Amniotic epithelial cell (primary cell): ENCODE results near the gene PHC1.

Experiments used
- DNase-seq: peaks from one replicate; pipeline ENCODE4 v3.0.0-alpha.2; 2010; ENCODE audit warnings: low read depth

The PHC1 gene

DNA sequence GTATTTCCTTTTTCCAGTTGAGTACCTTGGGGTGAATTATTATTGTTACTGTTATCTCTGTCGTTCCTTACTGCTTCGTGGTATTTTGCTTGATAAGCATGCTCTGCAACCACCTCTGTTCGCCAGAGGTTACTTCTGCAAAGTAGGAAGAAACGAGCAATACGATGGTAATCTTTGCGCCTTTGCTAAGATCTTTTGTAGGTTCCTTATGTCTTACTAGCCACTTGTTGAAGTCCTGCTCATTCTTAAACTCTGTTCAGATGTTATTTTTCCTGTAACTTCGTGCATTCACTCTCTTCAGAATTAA lies 35.9 kb downstream of the PHC1 start:
- DNase-seq, result no peak

DNA sequence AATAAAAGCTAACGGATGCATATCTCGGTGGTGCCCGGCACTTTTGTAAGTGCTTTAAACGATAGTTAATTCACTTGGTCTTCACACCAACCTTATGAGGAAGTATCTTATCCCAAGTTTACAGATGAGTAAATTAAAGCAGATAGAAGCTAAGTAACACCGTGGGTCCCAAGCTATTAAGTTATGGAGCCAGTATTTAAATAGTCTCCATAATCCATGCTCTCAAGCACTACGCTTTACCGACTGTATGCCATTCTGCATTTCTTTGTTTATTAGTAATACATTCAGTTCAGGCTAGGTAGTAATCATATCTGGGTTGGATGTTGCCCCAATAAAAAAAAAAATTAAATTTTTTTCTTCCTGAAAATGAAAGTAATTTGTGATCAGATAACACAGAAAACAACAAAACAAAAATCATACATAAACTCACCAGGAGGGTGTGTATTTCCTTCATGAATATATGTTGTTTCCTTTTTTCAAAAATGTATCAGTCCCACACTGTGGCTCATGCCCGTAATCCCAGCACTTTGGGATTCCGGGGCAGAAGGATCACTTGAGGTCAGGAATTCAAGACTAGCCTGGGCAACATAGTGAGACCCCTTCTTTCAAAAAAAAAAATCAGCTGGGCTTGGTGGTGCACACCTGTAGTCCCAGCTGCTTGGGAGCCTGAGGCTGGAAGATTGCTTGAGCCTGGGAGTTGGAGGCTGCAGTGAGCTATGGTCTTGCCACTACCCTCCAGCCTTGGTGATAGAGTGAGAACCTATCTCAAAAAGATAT lies 36.6 kb downstream of the PHC1 start:
- no peak for DNase-seq

DNA sequence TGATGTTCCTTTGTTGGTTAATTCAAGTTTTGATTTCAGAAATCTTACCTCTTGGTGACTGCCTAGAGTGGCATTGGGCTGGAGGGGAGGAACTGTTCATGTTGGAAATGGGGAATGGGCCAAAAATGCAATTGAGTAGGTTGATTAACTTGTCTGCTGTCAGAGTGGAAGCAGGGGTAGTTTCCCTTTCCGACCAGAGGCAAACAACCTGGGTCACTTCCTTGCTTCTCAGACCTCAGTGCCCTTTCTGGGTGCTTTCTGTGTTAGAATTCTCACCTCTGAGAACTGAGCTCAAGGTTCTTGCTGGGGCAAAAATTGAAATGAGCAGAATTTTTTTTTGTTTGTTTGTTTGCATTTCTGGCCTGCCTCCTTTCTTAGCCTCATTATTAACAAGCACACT lies 37.4 kb downstream of the PHC1 start:
- no peak for DNase-seq

DNA sequence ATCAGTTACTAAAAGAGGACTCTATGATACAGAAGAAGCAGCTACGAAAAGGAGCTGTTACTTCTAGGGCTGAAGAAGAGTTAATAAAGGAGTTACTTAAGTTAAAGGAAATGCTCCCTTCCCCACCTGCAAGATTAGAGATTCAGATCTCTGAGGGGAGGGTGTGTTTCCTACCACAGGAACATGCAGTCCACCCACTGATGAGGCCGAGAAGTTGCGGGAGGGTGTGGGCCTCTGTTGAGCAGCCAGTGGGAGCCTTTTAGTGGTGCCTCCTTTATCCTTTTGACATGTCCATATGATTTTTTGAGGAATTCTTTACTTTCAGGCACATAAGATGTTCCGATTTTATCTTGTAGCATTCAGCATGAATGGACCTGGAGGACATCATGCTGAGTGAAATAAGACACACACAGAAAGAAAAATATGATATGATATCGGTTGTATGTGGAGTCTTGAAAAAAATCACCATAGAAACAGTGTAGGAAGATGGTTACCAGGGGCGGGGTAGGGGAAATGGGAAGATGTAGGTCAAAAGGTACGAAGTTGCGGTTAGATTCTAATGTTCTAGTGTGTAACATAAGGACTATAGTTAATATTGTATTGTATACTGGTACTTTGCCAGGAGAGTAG lies 39.6 kb downstream of the PHC1 start:
- DNase-seq, result no peak

DNA sequence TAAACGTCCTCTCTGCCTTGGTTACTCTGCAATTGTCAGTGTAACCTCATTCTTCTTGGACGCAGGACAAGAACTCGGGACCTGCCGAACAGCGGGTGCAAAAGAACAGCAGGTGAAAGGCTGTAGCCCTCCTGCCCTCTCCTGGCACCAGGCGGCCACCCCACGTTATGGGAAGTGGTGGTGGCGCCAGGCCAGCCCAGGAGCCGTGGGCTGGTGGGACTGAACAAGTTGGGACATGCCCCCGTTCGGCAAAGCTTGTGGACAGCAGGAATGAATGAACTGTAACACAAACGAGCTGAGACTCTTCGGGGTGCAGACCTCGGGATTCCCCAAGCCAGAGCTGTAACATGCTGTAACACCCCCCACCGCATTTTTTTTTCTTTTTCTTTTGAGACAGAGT lies 41.8 kb downstream of the PHC1 start:
- no peak for DNase-seq

DNA sequence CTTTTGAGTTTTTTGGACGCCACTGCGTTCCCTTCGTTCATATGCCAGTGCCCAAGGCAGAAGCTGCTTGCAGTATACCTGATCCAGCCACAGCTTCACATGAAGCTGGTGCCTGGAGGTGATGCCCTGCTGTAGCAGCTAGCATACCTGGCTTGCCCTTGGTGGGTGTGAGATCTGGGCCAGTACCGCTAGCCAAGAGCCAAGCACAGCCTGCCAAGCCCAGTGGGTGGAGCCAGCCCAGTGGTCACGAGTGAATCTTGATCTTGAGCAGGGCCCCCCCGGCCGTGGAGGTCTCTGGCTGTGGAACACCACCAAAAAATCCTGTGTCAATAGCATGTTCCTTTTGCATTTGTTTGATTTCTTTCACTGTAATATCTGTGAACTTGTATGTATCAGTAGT lies 42.5 kb downstream of the PHC1 start:
- no peak for DNase-seq

DNA sequence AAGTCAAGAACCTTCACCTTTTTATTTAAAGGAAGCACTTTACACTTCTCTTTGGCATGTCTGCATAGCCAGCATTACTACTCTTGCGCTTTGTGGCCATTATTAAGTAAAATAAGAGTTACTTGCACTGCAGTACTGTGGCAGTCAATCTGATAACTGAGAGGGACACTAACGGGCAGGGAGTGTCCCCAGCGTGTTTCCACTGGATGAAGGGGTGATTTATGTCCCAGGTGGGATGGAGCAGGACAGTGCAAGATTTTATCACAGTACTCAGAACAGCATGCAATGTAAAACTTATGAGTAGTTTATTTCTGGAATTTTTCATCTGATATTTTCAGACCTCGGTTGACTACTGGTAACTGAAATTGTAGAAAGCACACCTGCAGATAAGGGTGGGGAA lies 43.3 kb downstream of the PHC1 start:
- no peak for DNase-seq

DNA sequence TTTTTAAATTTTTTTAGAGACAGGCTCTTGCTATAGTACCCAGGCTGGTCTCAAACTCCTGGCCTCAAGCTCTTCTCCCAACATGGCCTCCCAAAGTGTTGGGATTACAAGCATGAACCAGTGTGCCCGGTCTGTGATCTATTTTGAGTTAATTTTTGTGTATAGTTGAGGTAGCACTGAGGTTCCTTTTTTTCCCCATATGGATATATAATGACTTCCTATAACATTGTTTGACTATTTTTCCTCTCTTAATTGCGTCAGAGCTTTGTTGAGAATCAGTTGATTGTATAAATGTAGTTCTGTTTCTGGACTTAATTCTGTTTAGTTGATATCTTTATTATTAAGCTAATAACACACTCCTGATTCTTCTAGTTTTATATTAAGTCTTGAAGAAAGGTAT lies 43.8 kb downstream of the PHC1 start:
- DNase-seq, result no peak

DNA sequence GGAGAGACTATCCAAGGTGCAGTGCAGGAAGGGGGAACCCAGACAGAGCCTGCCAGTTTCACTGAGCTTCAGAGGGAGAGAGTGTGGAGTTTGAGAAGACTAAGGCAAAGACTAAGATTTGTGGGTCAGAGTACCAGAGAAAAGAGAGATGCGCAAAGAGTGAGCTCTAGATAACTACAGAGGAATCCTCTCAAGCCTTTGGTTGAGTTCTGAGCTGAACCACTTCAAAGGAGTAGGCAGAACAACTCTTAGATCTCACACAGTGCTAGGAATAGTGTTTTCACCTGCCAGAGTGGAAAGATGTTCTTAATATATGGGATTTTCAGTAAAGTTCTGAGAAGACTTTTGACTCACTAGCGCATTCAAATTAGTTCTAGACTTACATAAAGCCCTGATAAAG lies 45.9 kb downstream of the PHC1 start:
- DNase-seq, result no peak

DNA sequence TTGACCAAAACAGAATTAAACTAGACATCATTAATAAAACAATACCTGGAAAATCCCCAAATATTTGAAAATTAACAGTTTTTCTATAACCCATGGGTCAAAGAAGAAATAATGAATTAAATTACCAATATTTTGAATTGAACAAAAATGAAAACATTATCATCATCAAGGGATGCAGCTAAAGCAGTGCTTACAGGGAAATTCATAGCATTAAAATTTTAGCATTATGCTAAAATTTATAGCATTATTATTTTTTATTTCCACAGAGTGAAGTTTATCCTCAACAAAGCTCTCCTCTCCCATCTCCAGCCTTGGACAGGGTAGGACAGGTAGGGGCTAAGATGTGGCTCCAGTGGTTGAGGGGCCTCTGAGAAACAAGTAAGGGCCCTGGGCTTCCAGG lies 54.5 kb downstream of the PHC1 start:
- no peak for DNase-seq

DNA sequence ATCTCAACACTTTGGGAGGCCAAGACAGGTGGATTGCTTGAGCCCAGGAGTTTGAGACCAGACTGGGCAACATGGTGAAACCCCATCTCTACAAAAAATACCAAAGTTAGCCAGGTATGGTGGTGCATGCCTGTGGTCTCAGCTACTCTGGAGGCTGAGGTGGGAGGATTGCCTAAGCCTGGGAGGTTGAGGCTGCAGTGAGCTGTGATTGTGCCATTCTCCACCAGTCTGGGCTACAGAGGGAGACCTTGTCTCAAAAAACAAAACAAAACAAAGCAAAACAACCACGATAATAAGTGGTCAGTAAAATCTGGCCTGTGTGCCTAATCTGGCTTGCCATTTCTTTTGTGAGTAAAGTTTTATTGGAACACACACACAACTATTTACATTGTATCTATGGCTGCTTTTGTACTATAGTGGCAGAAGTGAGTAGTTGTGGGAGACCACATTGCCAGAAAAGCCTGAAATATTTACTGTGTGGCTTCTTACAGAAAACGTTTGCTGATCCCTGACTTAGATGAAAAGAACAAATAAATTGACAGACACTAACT lies 55.6 kb downstream of the PHC1 start:
- DNase-seq, result no peak

DNA sequence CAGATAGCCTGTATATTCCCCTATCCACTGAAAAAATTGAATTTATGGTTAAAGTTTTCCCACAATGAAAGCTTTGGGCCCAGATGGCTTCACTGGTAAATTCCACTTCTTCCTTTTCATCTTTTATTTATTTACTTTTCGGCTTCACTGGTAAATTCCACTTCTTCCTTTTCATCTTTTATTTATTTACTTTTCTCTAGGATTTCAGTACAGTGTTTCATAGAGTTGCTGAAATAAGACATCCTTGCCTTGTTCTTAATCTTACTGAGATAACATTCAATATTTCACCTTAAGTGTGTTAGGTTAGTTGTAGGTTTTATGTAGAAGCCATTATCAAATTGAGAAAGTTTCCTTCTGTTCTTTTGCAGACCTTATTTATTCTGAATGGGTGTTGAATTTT lies 56.1 kb downstream of the PHC1 start:
- no peak for DNase-seq

DNA sequence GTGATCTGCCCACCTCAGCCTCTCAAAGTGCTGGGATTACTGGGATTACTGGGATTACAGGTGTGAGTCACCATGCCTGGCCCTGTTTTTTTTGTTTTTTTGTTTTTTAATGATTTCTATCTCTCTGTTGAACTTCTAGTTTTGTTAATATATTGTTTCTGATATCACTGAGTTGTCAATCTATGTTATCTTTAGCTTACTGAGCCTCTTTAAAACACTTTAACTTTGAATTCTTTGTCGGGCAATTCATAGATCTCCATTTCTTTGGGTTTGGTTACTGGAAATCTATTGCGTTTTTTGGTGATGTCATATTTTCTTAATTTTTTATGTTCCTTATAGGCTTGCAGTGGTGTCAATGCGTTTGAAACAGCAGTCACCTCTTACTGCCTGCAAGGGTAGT lies 65.8 kb downstream of the PHC1 start:
- no peak for DNase-seq

DNA sequence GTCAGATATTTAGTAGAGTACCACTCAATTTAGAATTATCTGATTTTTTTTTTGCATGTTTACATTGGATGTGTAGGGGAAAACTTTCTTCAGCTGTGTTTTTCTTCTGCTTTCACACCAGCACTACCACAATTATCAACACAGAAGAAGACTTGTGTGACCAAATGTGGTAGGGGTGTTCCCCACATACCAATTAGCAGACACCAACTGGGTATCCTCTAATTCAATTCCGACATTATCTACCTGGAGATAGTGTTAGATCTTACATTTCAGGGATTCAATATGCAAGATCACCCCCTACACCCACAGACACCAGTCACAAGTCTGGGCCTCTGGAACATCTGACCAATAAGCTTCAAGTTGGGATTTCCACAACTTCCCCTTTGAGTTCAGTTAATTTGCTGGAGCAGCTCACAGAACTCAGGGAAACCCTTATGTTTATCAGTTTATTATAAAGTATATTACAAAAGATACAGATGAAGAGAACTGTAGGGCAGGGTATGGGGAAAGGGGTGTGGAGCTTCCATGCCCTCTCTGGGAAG lies 71.0 kb downstream of the PHC1 start:
- no peak for DNase-seq

DNA sequence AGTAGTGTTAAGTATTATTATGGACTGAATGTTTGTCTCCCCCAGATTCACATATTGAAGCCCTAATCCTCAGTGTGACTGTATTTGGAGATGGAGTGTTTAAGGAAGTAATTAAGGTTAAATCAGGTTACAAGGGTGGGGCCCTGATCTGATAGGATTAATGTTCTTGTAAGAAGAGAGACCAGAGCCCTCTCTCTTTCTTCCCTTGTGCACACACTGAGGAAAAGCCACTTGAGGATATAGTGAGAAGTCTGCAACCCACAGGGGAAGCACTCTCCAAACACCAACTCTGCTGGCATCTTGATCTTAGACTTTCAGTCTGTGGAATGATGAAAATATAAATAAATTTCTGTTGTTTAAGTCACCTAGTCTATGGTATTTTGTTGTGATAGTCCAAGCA lies 72.9 kb downstream of the PHC1 start:
- no peak for DNase-seq

DNA sequence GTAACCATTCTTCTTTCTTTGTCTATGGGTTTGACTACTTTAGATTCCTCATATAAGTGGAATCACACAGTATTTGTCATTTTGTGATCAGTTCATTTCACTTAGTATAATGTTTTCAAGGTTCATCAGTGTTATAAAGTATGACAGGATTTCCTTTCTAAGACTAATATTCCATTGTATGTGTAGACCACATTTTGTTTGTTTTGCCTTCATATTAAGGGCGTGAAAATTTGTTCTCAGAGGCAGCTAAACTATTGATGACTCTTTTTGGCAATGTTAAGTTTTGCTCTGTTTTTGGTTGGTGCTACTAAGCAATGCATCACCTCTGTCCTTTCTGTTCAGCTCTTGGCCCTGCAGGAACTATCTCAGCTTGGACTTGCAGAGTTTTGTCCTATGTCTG lies 73.4 kb downstream of the PHC1 start:
- DNase-seq, result no peak

DNA sequence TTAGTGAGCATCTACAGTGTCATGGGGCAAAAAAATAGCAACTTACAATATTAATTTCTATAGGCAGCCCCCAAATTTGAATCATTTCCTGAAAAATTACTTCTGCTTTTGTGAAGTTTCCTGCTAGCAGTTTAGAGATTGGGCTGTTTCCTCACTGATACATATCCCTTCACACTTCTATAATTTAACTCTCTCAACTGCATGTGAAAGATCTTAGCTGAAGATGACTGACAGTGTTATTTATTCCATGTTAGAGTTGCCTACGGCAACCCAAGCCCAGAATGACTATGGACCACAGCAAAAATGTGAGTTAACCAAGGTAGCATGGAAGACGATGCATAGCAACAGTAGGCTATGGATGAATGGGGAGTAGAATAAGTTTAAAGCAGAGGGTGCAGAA lies 75.1 kb downstream of the PHC1 start, which contains the start of gene KLRG1:
TSS of gene KLRG1 (plus strand) at position 134 of the 400 bp plus-strand sequence. CDS start at position 224, 90 bp downstream.
- no peak for DNase-seq
